GM21528 (cell line): Measurements from ENCODE around the gene TCEA3.
A peak's percentile ranks its signal among the peaks of the same experiment; 100 is the strongest.

Experiments
- ATAC-seq: cut with Tn5 transposase; IDR thresholded peaks from one replicate; pipeline ENCODE4 v1.9.1; 2021; ENCODE audit warnings: mild to moderate bottlenecking, moderate library complexity; ENCODE audit not compliant: unreplicated experiment, low FRiP score

The TCEA3 gene

GRCh38 chr1:23370709-23371584 is 53.6 kb downstream of the TCEA3 start:
- no peak for ATAC-seq

DNA sequence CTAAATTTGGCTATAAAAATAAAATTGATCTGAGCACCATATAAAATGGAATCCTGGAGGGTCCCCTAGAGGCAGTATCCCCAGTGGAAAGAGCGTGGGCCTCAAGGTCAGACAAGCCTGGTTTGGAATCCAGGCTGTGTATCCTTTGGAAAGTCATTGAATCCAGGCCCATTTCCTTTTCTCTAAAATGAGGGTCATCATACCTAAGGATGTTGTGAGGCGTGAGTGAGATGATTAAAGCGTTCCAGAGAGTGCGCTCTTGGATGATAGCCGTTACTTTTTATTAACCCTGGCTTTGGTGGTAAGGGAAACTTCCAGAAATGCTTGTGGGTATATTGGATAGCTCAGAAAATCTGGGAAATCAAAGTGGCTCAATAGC is 54.2 kb downstream of the TCEA3 start:
- no peak for ATAC-seq

GRCh38 chr1:23369335-23370013 is 55.1 kb downstream of the TCEA3 start, which contains the start of gene ZNF436:
Gene ZNF436 (minus strand): TSS chr1:23369836. CDS start chr1:23368005, 1,831 bp downstream.
- ATAC-seq = no peak

GRCh38 chr1:23368562-23369334 is 55.8 kb downstream of the TCEA3 start:
- peak; percentile 72 for ATAC-seq

DNA sequence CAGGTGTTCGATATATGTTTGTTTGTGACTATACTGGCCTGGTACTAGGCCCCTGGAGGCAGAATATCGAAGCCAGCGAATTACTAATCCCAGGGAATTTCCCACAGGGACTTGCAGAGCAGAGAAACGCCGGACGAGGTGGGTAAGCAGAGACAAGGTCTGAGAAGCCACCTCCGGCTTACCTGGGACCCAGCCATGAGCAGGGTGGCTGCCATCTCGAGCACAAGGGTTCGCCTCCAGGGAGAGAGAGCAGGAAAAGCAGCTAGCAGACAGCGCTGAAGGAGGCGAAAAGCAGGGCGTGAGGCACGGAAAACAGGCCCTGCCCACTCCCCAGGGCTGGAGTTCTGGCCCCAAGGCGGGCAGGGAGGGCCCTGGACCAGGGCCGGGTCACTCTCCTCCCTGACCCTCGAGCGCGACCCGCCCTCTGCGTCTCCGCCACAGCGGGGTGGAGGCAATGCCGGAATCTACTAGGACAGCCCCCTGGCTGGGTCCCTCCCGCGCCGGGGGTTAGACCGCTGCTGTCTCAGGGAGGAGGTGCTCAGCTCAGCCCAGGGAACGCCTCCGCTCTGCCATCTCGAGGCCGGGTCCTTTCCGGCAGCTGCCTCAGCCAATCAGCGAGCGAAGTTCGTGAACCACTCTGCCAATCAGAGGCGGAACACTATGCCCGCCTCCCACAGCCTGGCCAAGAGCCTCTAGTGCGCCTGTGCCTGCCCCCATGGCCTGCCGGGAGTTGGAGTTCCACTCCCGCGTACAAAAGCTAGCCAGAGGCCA is 56.6 kb downstream of the TCEA3 start:
- ATAC-seq = peak; percentile 92

DNA sequence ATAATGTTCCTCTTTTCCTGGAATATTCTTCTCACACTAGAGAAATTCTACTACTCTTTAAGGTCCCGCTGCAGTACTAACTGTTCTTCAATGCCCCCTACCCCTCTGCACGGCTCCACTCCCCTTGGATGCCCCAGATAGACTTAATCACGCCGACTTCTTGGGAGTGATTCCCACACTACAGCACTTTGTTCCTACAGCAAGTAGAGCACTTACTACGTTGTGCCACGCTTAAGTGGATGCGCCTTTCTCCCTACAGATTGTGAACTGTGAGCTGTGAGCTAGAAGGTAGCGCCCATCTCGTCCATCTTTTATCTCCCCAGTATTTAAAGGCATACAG is 57.1 kb downstream of the TCEA3 start:
- ATAC-seq = no peak

DNA sequence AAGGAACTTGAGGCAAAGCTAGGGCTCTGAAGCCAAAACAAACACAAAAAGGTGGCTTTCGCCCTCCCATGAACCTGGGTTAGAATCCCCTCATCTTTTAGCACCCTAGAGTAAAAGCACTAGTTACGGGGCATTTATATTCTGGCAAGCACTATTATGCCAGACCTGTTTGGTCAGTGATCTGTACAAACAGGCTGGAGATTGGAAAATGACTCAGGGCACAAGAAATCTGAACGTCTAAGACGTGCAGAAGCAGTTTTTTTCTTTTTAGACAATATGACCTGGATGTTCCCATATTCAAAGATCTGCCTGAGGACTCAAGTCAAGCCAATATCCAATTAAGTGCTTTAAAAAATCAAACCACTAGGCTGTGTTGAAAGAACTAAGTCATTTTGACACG is 58.0 kb downstream of the TCEA3 start:
- ATAC-seq = no peak

DNA sequence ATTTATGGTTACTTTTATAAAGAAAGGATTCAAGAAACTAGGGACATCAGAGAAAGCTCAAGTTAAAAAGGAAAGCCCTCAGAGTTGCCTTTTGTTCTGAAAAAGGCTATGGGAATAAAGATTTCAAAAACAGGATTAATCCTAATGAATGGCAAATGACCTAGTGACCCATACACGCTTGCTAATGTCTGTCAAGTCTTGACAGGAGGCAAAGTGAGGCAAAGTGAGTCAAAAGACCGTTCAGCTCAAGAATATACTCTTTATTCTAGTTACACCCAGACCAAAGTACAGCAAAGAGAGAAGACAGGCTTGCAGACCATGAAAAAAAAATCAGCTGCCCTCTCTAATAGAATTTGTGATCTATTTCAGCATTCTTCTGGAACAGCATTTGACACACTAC is 58.4 kb downstream of the TCEA3 start:
- no peak for ATAC-seq

DNA sequence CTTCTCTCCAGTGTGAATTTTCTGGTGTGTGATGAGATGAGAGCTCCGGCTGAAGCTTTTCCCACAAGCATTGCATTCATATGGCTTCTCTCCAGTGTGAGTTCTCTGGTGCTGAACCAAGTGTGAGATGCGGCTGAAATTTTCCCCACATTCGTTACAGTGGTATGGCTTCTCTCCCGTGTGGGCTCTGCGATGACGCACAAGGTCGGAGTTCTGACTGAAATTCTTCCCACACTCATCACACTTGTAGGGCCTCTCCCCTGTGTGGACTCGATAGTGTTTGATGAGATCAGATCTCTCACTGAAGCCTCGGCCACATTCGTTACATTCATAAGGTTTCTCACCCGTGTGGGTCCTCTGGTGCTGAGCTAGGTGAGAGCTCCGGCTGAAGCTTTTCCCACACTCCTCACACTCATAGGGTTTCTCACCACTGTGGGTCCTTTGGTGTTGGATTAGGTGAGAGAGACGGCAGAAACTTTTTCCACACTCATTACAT is 62.3 kb downstream of the TCEA3 start:
- ATAC-seq = no peak

GRCh38 chr1:23358310-23358875 is 66.2 kb downstream of the TCEA3 start:
- no peak for ATAC-seq

DNA sequence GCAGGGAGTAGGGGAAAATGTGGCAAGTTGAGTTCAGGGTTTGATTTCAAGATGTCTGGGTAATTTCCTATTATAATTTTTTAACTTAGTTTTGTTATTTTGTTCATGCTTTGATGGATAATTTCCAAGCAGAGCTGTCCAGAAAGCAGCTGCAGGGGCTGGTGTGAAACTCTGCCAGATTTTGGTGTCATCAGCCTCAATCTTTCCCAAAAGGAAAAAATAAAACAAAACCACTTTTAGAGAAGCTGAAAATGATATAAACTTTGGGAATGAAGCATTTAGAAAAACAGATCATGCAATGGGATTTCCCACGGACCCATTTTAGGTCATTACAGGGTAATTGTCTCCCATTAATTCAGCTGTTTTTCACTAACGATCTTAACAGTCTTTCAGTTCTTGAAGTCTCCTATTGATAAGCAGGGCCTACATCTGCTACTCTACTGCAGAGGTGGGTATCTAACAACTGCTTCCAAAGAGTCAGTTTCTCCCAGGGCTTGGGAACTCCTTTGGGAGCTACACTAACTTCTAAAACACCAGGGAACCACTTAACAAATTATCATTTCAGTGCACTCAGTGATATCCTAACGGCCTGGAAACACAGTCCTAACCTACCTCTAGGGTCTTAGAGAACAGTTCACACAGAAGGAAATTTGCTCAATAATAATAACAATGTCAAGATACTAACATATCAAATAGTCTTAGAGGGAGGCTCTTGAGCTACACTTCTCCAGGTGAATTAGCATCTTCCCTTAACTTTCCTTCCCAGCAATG is 67.2 kb downstream of the TCEA3 start:
- no peak for ATAC-seq

DNA sequence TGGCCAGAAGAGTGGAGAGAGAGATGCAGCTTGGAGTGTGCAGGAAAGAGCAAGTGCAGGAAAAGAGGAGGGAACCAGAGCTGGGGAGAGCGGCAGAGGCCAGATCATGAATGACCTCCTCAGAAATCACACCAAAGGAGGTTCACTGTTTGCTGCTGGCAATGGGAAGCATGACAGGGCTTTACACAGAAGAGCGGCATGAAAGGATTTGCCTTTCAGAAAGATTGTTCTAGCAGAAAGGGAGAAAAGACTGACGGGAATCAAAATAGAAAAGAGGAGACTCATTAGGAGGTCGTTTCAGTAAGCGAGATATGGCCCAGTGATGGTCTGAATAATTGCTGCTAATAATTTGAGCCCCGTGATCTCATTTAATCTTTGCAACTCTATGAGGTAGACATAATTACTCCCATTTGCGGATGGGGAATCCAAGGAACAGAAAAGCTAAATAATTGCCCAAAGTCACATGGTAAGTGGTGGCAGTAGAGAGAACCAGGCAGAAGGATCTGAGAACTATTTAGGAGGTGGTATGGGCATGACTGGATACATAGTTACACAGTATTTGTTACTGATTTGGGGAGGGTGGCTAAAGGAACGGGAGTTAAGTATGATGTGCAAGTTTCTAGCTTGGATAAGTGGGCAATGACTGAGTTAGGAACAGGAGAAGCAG is 67.9 kb downstream of the TCEA3 start:
- ATAC-seq = no peak

- no peak for ATAC-seq
Measured at GRCh38 chr1:23354245-23354644, 70.3 kb downstream of the TCEA3 start.

GRCh38 chr1:23352096-23352695 is 72.4 kb downstream of the TCEA3 start:
- no peak for ATAC-seq

DNA sequence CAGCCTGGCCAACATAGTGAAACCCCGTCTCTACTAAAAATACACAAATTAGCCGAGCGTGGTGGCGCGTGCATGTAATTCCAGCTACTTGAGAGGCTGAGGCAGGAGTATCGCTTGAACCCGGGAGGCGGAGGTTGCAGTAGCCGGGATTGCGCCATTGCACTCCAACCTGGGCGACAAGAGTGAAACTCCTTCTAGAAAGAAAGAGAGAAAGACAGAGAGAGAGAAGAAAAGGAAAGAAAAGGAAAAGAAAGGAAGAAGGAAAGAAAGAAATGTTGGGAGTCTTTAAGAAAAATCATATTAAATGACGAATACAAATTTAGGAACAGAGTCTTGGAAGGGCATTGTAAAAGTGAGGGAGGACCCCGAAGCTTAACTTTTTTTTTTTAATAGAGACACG is 78.6 kb downstream of the TCEA3 start:
- ATAC-seq = no peak

- ATAC-seq = no peak
Measured at GRCh38 chr1:23344987-23345472, 79.5 kb downstream of the TCEA3 start.

GRCh38 chr1:23344111-23344986 is 80.2 kb downstream of the TCEA3 start, which contains the start of gene HNRNPR:
Gene HNRNPR (minus strand): TSS chr1:23344284. CDS start chr1:23341008, 3,276 bp downstream.
- peak; percentile 94 for ATAC-seq
